Tongue (tissue), 2 donors: Measurements from ENCODE around the gene CENPB. TPM values are rescaled to one million over a fixed set of nuclear protein-coding genes. Genes with fewer than 3 reads are reported as not detected.
A peak's percentile ranks its signal among the peaks of the same experiment; 100 is the strongest.

Experiments
- DNase-seq: peaks from one replicate; pipeline ENCODE4 v3.0.0-alpha.2; 2015
- total RNA-seq: library from RNA; depleted of rRNA; stranded (reverse); fragments of >200 nt; gene quantifications from one replicate; pipeline ENCODE4 v1.2.3, GENCODE V29; 2014

Gene CENPB
- total RNA-seq, 1 donor from 2014 or later, result 61.1 TPM

GRCh38 chr20:3766422-3767109, 20.0 kb downstream of the CENPB start:
- no peak for DNase-seq

- DNase-seq, result no peak
Observed at GRCh38 chr20:3765171-3765882, 21.2 kb downstream of the CENPB start.

- no peak for DNase-seq
Observed at GRCh38 chr20:3764659-3765058, 21.9 kb downstream of the CENPB start.

- DNase-seq, result no peak
Observed at GRCh38 chr20:3763671-3764601, 22.6 kb downstream of the CENPB start.

GRCh38 chr20:3760655-3761348, 25.7 kb downstream of the CENPB start:
- DNase-seq, result no peak

- no peak for DNase-seq
Observed at GRCh38 chr20:3759884-3760283, 26.7 kb downstream of the CENPB start.

- DNase-seq, result no peak
Observed at GRCh38 chr20:3759316-3759823, 27.2 kb downstream of the CENPB start.

- no peak for DNase-seq
Observed at GRCh38 chr20:3758566-3758965, 28.0 kb downstream of the CENPB start.

- DNase-seq, result no peak
Observed at GRCh38 chr20:3757268-3757667, 29.3 kb downstream of the CENPB start.

- no peak for DNase-seq
Observed at GRCh38 chr20:3755814-3756480, 30.6 kb downstream of the CENPB start.

GRCh38 chr20:3755269-3755668, 31.3 kb downstream of the CENPB start:
- DNase-seq, result no peak

- no peak for DNase-seq
Observed at GRCh38 chr20:3754276-3754630, 32.3 kb downstream of the CENPB start.

GRCh38 chr20:3753501-3754275, 32.9 kb downstream of the CENPB start:
- DNase-seq, result no peak

GRCh38 chr20:3753098-3753497, 33.4 kb downstream of the CENPB start:
- peak; percentile 80 for DNase-seq

- no peak for DNase-seq
Observed at GRCh38 chr20:3752386-3752759, 34.2 kb downstream of the CENPB start.

GRCh38 chr20:3751675-3752385, 34.7 kb downstream of the CENPB start:
- DNase-seq, result peak; percentile 56

GRCh38 chr20:3751305-3751674, 35.2 kb downstream of the CENPB start:
- no peak for DNase-seq

GRCh38 chr20:3749689-3750531, 36.6 kb downstream of the CENPB start:
- peak; percentile 68 for DNase-seq

- no peak for DNase-seq
Observed at GRCh38 chr20:3749087-3749688, 37.4 kb downstream of the CENPB start.
